A673 (cell line): ENCODE data around the gene CHST2. TPM values are rescaled to one million over a fixed set of nuclear protein-coding genes. Genes with fewer than 3 reads are reported as not detected.

Experiments used
- BruUV-seq: library from RNA; stranded (reverse); fragments of 400-500 nt; replicated peaks from 2 replicates; lab custom pipeline; 2021; lab: Mats Ljungman, UMichigan
- CTCF ChIA-PET: fragments of 300-600 bp; sonication (Branson Sonifier 250); formaldehyde crosslinking; loops from one replicate; lab custom pipeline; 2022; ENCODE audit warnings: antibody characterized with exemption; lab: Charles Lee
- POLR2A ChIA-PET: fragments of 300-600 bp; sonication (Branson Sonifier 250); formaldehyde crosslinking; loops from one replicate; lab custom pipeline; 2022; ENCODE audit warnings: antibody characterized with exemption; ENCODE audit not compliant: low non-redundant PET; lab: Charles Lee
- DNase-seq: peaks from one replicate; pipeline ENCODE4 v3.0.0-alpha.2; 2015; ENCODE audit warnings: low spot score
- H3K27ac ChIP-seq: fragments of 200-600 bp; sonication (generic); 2 replicates; pipeline ENCODE4 v1.5.1; 2016; ENCODE audit warnings: mixed run types, low read depth, mild to moderate bottlenecking, mixed read lengths, antibody characterized with exemption, low read length; ENCODE audit not compliant: poor library complexity, severe bottlenecking
- H3K27me3 ChIP-seq: fragments of 200-600 bp; sonication (generic); replicated peaks from 2 replicates; pipeline ENCODE4 v1.6.1; 2017; ENCODE audit warnings: mixed run types, low read depth, mild to moderate bottlenecking, mixed read lengths, antibody characterized with exemption, low read length; ENCODE audit not compliant: insufficient read depth, poor library complexity
- H3K36me3 ChIP-seq: fragments of 200-600 bp; sonication (generic); 2 replicates; pipeline ENCODE4 v1.6.1; 2016; ENCODE audit warnings: mixed run types, mild to moderate bottlenecking, mixed read lengths, antibody characterized with exemption, low read length; ENCODE audit not compliant: insufficient read depth, poor library complexity, severe bottlenecking
- H3K4me1 ChIP-seq: fragments of 200-600 bp; sonication (generic); 2 replicates; pipeline ENCODE4 v1.6.1; 2017; ENCODE audit warnings: mixed run types, mild to moderate bottlenecking, mixed read lengths, antibody characterized with exemption, low read length; ENCODE audit not compliant: insufficient read depth, poor library complexity, severe bottlenecking
- H3K4me3 ChIP-seq: fragments of 200-600 bp; sonication (generic); 2 replicates; pipeline ENCODE4 v1.5.1; 2016; ENCODE audit warnings: low read depth, mixed run types, mild to moderate bottlenecking, mixed read lengths, low read length; ENCODE audit not compliant: poor library complexity, severe bottlenecking
- H3K9me3 ChIP-seq: fragments of 200-600 bp; sonication (generic); 2 replicates; pipeline ENCODE4 v1.6.1; 2016; ENCODE audit warnings: mixed run types, low read depth, mild to moderate bottlenecking, mixed read lengths, antibody characterized with exemption, low read length; ENCODE audit not compliant: poor library complexity, severe bottlenecking
- CTCF ChIP-seq: fragments of 300-800, 200-600 bp; sonication (generic); conservative IDR thresholded peaks from 2 replicates; pipeline ENCODE4 v1.5.1; 2017; ENCODE audit warnings: low read depth, mild to moderate bottlenecking, antibody characterized with exemption, low read length, moderate library complexity, mixed read lengths
- EZH2 ChIP-seq: fragments of 200-600 bp; sonication (generic); IDR thresholded peaks from 2 replicates; pipeline ENCODE4 v1.6.1; 2017; ENCODE audit warnings: borderline replicate concordance, low read depth, mild to moderate bottlenecking, mixed read lengths, antibody characterized with exemption, low read length; ENCODE audit not compliant: poor library complexity, severe bottlenecking
- intact Hi-C: fragments of 100-400 bp; cut with micrococcal nuclease; formaldehyde crosslinking; loops from one replicate; pipeline ENCODE4 v1.10.0; 2022; ENCODE audit not compliant: unreplicated experiment
- total RNA-seq: library from RNA; stranded (reverse); gene quantifications from 2 replicates; pipeline ENCODE4 v1.2.3, GENCODE V29; 2021

Gene CHST2
- total RNA-seq, 1 experiment from 2014 or later = 0.64 TPM

GRCh38 chr3:143147707-143148106, 28.1 kb downstream of the CHST2 start:
- TF ChIP-seq CTCF (no peak), EZH2 (no peak)
- DNase-seq = no peak
- H3K4me1 ChIP-seq = no peaks in the 10 kb centered on the region
- no peaks in the 10 kb centered on the region for H3K9me3 ChIP-seq
- no peak overlapping the region for H3K4me3 ChIP-seq
- ChIA-PET CTCF (interaction anchor here (0.9 kb wide), 1 partner anchor 138 kb away, joined by 4 read pairs; no protein-coding TSS in a partner anchor), POLR2A (no interaction called here)
- no peaks in the 10 kb centered on the region for H3K27me3 ChIP-seq
- intact Hi-C loops = no loop called here
- H3K36me3 ChIP-seq = no peaks in the 10 kb centered on the region
- no TSS peak for BruUV-seq
- no peak overlapping the region for H3K27ac ChIP-seq

GRCh38 chr3:143150071-143150470, 30.5 kb downstream of the CHST2 start:
- no peak for DNase-seq
- BruUV-seq = no TSS peak
- Histone ChIP-seq H3K27ac (no peak overlapping the region), H3K9me3 (no peaks in the 10 kb centered on the region), H3K27me3 (no peaks in the 10 kb centered on the region), H3K4me1 (no peaks in the 10 kb centered on the region), H3K36me3 (no peaks in the 10 kb centered on the region), H3K4me3 (no peak overlapping the region)
- intact Hi-C loops = no loop called here
- POLR2A ChIA-PET = no interaction called here
- TF ChIP-seq CTCF (no peak), EZH2 (no peak)
- CTCF ChIA-PET = no interaction called here

- CTCF ChIA-PET = no interaction called here
- Histone ChIP-seq H3K4me3 (no peak overlapping the region), H3K27ac (no peak overlapping the region), H3K36me3 (no peaks in the 10 kb centered on the region), H3K4me1 (no peaks in the 10 kb centered on the region), H3K27me3 (no peaks in the 10 kb centered on the region), H3K9me3 (no peaks in the 10 kb centered on the region)
- no peak for TF ChIP-seq CTCF
- no peak for TF ChIP-seq EZH2
- no peak for DNase-seq
- no TSS peak for BruUV-seq
- intact Hi-C loops = no loop called here
- POLR2A ChIA-PET = no interaction called here
Observed at GRCh38 chr3:143151004-143151731, 31.6 kb downstream of the CHST2 start.
